Prostate gland (tissue), 2 donors: Measurements from ENCODE around the gene NT5M.

ENCODE experiments used
- CTCF ChIP-seq, 4 experiments: fragments of 200-600 bp in 2 of 4; fragments of 450-650 bp in 2 of 4; sonication (generic) in 2 of 4; IDR thresholded peaks; 1 replicate in 3 of 4; 2 replicates in 1 of 4; pipeline ENCODE4 v1.5.1; 2016 to 2019; ENCODE audit warnings: antibody characterized with exemption in 4 of 4, mild to moderate bottlenecking in 2 of 4, moderate library complexity in 2 of 4
- POLR2A ChIP-seq: fragments of 450-650 bp; IDR thresholded peaks from one replicate; pipeline ENCODE4 v1.6.1; 2016; ENCODE audit warnings: antibody characterized with exemption, mild to moderate bottlenecking
- POLR2AphosphoS5 ChIP-seq: sonication (generic); formaldehyde crosslinking; IDR thresholded peaks from one replicate; pipeline ENCODE4 v1.6.1; 2017; ENCODE audit warnings: antibody characterized with exemption

- TF ChIP-seq CTCF (IDR thresholded peaks at IDR 0.05) (no peak), POLR2A (no peak), POLR2AphosphoS5 (no peak)
These were observed 38.3 kb downstream of the NT5M start for GRCh38 chr17:17341452-17341851.
